ENCODE results near the gene TFDP1.

DNA sequence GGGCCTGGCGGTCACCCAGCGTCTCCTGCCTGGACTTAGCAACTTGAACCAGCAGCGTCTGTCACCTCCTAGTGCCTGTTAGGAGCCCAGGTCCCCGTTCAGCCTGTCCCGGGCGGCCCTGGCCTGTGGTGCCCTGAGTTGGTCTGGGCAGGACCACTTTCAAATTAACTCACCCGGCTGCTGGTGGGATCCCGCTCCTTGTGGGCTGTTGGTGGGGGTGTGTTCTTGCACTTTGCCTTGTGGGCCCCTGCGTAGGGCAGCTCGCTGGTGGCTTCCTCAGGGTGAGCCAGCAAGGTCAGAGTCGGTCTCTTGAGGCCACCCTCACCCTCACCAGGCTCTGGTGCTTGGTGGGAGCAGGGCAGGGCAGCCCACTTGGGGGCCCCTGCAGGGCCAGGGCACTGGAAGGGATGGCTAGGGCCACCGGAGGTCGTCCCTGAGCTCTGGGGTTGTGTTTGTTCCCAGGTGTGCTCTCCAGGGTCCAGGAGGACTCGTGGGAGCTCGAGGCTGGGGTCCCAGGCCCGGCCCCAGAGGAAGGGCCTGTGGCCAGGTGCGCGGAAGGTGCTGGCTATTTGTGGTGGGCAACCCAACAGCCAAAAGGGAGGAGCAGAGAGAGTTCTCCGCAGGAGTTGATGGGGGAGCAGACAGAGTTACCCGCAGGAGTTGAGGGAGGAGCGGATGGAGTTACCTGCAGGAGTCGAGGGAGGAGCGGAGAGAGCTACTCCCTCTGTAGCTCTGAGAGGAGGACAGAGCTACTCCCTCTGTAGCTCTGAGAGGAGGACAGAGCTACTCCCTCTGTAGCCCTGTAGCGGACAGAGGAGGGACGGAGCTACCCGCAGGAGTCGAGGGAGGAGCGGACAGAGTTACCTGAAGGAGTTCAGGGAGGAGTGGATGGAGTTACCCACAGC lies 16.9 kb downstream of the TFDP1 start:
- TF ChIP-seq POLR2A (IDR thresholded peaks at IDR 0.05) (no peak), POLR2AphosphoS5 (IDR thresholded peaks at IDR 0.05) (no peak)
- TF ChIP-seq, protein P1, sequence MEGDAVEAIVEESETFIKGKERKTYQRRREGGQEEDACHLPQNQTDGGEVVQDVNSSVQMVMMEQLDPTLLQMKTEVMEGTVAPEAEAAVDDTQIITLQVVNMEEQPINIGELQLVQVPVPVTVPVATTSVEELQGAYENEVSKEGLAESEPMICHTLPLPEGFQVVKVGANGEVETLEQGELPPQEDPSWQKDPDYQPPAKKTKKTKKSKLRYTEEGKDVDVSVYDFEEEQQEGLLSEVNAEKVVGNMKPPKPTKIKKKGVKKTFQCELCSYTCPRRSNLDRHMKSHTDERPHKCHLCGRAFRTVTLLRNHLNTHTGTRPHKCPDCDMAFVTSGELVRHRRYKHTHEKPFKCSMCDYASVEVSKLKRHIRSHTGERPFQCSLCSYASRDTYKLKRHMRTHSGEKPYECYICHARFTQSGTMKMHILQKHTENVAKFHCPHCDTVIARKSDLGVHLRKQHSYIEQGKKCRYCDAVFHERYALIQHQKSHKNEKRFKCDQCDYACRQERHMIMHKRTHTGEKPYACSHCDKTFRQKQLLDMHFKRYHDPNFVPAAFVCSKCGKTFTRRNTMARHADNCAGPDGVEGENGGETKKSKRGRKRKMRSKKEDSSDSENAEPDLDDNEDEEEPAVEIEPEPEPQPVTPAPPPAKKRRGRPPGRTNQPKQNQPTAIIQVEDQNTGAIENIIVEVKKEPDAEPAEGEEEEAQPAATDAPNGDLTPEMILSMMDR (IDR thresholded peaks at IDR 0.05) = no peak
